NCI-H1417 treated with DMSO at 0.1 percent for 48 hours (cell line): ENCODE results near the gene TAS2R3.
"Not testable (repeated sequence)": the region's sequence is repeated elsewhere in the genome, so short reads cannot be mapped to it uniquely, and the experiment has no call there.

Experiments used
- DNase-seq: peaks from one replicate; lab custom pipeline; 2025; lab: John Stamatoyannopoulos, UW

The TAS2R3 gene, protein sequence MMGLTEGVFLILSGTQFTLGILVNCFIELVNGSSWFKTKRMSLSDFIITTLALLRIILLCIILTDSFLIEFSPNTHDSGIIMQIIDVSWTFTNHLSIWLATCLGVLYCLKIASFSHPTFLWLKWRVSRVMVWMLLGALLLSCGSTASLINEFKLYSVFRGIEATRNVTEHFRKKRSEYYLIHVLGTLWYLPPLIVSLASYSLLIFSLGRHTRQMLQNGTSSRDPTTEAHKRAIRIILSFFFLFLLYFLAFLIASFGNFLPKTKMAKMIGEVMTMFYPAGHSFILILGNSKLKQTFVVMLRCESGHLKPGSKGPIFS

DNA sequence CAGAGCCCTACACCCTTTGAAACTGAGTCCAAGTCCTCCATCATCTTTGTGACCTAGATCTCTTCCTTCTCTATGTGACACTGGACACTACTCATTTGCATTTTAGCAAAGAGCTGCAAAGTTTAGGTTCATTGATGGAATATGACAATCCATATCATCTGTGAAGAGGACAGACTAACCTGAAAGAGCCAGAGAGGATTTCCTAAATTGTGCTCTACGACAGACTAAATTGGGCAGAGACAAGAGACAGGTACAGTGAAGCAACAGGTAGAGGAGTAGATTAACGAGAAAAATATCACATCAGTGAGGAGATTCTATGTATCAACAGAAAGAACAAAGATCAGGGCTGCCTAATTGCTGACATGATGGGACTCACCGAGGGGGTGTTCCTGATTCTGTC, at the start of gene TAS2R3:
Gene TAS2R3 (plus strand): TSS at position 301 of the 400 bp plus-strand sequence. CDS start 62 bp downstream, at position 363.
- DNase-seq, result no peak

DNA sequence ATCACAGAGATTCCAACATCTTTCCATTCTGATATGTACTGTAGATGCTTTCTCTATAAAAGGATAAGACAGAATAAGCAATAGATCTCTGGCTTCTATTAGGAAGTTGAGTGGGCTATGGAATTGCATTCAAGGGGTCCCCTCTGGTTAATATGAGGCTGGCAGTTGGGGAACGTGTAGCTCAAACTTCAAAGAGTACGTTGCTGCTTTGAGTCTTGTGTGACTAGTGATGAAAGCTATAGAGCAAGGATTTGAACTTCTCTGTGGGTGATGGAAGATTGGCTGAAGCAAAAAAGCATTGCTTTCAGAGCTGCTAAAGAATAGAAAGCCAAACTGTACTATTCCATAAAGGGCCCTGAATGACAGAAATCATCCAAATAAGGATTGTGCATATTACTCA, 49.3 kb upstream of the TAS2R3 start:
- DNase-seq, result no peak

DNA sequence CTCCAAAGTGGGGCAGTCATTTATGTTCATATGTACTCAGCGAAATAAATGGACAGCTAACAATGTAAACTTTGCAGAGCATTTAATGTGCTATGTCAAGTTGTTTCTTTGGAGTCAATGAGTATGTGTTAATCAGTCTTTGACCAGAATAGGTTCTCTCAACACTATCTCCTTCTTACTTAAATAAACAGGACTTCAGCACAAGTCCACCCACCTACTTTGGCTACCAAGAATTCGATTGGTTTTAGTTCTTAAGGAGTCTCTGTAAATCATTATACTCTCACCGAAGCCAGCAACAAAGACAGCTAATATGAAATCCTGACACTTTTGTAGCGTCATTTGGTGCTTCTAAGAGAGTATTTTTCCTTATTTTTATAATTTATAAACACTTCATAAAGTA, 48.9 kb upstream of the TAS2R3 start:
- no peak for DNase-seq

DNA sequence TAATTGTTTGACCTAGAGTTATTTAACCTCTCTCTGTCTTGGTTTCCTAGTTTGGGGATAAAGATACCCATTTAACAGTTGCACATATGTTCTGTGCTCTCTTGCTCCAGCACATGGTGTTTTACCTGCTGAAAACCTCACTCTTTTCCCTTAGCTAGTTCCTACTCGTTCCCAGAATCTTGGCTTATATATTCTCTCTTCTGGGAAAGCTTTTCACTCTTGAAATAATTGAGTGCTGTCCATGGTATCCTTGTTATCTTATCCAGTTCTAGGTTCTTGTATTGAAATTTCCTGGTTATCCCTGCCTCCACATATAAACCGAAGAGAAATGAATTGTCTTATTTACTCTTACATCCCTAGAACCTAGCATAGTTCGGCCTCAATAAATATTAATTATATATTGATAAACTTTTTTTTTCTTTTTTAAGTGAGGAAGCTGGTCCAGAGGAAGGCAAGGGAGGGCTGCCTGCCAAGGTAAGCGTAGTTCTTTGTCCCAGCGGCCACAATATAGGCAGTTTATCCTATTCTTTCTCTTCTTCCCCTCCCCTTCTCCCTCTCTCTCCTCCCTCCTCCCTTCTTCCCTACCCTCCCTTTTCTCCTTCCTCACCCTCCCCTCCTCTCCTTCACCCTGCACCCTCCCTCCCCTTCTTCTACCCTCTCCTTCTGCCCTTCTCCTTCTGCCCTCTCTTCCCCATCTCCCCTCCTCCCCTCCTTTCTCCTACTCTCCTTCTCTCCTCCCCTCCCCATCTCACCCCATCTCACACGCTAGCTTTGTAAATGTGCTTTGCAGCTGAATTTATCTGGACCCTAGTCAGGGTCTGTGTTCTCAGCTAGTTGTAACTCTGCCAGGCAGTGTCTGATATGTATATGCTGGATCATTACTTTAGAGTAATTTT, 47.9 kb upstream of the TAS2R3 start:
- DNase-seq, result no peak

DNA sequence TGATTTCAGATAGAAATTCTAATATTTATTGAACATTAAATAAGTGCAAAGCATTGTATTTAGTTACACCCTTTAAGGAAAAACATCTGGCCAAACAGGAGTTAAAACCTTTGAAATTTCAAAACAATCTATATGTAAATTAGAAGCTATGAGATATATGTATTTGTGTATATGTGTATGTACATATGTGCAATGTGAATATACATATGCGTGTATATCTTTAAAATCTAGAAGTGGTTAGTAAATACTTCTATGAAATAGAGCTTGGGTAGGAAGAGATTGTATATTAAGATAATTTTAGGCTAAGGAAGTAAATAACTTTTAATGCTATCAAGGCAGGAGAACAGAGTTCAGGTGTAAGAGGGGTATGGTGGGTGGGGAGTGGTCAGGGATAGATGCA, 46.4 kb upstream of the TAS2R3 start:
- DNase-seq, result no peak

DNA sequence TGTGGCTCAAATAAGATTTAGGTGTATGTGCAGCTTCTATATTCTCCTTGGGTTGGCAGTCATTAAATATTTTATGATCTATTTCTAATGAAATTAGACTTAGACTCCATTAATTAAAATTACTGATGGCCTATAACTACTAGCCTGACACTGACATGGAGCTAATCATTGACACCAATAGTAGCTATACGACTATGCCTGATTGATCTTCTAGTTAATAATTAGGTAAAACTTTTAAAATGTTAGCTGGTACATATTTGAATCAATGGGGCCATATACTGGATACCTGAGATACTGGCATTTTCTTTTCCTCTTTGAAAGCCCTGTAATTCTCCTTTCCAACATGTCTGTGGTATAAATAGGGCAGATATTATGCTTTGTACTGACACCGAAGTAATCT, 41.4 kb upstream of the TAS2R3 start:
- DNase-seq, result no peak

DNA sequence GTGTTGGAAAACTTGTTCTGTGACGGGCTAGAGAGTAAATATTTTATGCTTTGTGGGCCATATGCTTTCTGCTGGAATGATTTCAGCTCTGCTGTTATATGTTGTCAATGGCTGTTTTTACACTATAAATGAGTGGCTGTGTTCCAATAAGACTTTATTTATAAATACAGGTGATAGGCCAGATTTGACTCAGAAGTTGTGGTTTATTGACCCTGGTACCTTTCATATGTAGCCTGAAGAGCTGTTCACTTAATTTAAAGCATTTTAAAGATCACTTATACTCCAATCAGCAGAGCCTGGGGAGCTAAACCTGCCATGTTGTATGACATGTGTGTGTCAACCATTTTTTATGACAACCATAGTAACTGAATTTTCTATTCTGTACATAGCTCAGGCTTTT, 34.9 kb upstream of the TAS2R3 start:
- no peak for DNase-seq

DNA sequence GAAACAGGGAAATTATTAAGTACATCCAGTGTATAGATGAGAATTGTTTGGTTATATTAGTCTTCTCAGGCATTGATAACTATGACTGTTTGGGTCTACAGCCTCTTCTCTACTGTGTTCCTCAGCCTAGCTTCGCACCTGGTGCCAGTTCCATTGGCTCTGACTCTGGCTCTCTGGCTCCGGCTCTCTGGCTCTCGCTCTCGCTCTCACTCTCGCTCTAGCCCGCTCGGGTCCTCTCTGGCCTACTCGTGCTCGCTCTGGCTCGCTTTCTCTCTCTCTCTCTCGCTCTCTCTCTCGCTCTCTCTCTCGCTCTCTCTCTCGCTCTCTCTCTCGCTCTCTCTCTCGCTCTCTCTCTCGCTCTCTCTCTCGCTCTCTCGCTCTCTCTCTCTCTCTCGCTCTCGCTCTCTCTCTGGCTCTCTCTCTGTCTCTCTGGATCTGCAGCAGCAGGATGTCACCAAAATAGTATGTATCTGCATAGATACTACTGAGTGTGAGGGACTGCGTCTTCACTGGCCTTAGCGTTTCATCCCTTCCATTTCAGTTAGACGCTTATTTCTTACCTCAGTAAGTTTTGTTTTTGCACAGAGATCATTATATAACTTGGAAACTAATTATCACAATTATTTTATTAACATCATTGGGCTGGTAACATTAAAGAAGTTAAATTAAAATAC, 32.3 kb upstream of the TAS2R3 start:
- DNase-seq, result no peak

DNA sequence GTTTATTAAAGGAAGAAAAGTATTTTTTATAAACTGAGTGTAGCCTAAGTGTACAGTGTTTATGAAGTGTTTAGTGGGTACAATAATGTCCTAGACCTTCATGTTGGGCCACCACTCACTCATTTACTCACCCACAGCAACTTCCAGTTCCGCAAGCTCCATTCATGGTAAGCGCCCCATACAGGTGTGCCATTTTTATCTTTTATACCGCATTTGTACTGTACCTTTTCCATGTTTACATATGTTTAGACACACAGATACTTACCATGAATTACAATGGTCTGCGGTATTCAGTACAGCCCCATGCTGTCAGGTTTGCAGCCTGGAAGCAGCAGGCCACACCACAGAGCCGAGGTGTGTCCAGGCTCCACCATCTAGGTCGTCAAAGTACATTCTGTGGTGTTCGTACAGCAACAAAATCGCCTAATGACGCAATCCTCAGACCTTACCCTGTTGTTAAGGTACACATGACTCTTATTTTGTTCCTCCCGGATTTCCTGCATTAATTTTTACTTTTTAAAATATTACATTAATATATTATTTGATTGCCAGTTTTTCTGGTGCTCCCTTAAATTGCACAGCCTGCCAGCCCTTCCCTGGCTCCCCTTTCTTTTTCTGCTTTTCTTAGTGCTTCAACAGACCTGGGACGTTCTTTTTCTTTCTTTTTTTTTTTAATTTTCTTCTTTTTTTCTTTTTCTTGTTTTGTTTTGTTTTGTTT, 26.6 kb upstream of the TAS2R3 start:
- DNase-seq, result no peak

DNA sequence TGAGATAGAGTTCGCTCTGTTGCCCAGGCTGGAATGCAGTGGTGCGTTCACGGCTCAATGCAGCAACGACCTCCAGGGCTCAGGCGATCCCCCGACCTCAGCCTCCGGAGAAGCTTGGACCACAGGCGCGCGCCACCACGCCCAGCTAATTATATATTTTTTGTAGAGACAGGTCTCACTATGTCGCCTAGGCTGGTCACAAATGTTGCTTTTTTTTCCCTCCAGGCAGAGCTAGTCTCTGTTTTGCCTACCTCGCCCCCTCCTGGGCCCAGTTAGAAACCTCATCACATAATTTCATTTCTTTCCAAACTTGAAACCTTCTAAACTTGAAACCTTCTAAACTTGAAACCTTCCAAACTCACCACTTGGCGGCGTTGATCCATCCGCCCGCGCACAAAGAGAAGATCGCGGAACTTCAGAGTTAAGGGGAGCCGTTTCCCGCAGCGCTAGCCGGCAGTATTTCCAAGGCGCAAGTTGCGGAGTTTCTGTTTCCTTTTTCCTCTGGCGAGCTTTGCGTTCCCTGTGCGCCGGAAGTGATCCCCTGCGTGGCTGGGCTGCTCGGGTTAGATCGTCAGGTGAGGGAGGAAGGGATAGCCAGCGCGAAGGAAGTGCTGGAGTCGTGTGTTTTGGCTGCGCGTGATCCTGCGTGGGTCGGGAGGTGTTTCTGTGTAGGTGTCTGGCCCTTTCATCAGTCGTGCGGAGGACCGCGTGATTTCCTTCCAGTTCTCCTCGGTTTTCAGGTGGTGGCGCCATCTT, 25.9 kb upstream of the TAS2R3 start, which contains the start of gene SSBP1:
Gene SSBP1 (plus strand): TSS at position 523 of the 756 bp plus-strand sequence. CDS start 809 bp downstream, outside the sequence.
- peak; percentile 97 for DNase-seq

DNA sequence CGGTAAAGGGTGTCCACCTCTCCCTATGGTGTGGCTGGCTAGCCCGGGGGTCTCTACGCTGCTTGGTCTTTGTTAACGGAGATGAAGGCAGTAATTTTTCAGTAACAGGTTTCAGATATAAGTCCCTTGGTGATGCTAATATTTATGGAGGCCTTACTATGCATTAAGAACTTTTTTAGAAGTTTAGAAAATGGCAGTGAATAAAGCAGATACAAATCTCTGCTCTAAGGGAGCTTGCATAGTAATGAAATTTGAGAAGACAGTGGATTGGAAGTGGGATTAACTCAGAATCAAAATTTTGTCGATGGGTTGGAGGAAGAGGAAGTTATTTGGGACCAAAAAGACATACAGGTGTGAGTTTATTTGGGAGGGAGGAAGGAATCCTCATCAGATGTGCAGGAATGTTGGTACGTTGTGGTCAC, 25.3 kb upstream of the TAS2R3 start:
- DNase-seq, result no peak

DNA sequence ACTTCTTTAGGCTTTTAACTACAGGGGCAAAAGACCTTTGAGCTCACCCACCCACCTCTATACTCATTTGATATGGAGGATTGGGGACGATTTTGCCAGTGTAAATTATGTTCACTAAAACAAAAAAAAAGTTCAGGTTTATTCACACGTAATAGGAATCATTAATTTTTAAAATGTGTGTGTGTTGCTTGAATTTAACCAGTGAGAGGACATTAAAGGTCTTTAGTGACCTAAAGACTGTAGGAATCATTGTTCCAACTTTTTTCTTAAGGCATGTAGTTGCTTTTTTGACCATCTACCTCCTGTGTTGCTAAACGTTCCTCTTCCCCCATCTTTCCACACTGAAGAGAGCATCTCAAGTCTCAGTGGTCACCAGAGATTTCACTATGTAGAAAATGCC, 24.6 kb upstream of the TAS2R3 start:
- DNase-seq, result no peak

DNA sequence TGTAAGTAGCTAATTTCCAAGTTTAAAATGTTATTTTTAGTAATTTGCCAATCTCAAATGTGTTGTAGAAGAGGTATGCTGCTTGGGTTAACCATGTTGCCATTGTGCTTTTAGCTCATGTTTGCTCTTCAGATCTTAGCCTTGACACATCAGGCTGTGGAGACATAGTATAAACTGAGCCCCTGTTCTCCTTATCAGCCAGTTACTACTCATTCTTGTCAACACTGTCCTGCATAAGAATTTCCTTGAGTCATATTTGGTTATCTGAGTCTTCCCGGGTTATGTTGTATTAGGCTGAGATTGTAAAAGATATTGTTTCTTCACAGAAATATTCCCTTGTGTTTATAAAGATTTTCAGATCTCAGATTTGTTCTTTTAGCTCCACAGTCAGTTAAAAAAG, 21.7 kb upstream of the TAS2R3 start:
- no peak for DNase-seq

DNA sequence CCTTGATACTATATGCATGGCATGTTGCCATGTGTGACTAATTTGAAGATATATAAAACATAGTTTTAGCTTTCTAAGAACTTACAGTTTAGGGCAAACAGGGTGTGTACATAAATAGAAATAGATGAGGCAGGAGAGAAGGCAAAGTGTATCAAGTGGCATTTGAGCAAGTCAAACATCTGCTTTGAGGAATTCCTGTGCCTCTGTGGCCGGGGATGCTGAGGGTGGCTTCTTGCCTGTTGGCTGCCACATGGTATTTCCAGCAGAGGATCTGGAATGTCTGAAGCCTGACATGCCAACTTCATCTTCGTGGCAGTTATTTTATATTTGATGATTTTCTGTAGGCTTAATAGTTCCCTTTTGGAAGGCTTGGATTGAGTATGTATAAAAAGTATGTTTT, 19.8 kb upstream of the TAS2R3 start:
- no peak for DNase-seq

DNA sequence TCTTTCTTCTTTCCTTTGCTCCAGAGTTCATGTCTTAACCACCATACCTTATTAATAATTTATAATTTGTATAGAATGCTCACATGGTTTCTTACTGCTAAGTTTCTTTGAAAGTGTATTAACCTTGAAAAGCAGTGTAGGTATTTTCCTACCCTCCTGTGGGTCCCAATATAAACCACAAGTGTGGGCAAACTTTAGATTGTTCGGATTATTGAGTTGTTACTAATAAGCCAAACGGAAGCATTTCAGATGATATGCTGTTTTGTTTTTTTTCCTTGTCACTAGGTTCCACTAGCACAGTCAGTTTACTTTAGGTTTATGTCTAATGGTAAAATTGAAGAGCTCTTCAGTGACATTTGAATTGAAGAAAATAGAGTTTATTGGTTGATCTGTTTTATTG, 15.5 kb upstream of the TAS2R3 start:
- DNase-seq, result no peak

DNA sequence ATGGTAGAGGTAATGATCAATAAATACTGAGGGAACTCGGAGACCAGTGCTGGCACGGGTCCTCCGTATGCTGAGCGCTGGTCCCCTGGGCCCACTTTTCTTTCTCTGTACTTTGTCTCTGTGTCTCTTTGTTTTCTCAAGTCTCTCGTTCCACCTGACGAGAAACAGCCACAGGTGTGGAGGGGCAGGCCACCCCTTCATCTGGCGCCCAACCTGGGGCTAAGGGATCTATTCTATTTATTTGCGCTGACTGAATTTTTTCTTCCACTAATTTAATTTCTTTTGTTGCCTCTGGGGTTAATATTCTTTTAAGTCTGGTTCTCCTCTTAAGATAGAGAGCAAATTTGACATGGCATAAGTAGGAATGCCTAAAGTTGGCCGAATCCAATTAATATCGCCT, 12.0 kb upstream of the TAS2R3 start:
- not testable (repeated sequence) for DNase-seq

DNA sequence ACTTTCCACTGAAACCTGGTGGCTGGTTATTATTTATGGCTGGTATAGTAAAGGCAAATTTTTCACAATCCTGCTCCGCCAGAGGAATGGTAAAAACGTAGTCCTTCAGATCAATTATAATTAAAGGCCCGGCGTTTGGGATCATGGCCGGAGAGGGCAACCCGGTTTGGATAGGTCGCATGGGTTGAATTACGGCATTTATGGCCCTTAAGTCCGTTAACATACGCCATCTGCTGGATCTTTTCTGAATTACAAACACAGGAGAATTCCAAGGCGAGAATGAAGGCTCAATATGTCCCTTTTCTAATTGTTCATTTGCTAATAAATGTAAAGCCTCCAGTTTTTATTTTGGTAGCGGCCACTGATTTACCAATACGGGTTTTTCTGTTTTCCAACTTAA, 11.3 kb upstream of the TAS2R3 start:
- DNase-seq, result no peak

DNA sequence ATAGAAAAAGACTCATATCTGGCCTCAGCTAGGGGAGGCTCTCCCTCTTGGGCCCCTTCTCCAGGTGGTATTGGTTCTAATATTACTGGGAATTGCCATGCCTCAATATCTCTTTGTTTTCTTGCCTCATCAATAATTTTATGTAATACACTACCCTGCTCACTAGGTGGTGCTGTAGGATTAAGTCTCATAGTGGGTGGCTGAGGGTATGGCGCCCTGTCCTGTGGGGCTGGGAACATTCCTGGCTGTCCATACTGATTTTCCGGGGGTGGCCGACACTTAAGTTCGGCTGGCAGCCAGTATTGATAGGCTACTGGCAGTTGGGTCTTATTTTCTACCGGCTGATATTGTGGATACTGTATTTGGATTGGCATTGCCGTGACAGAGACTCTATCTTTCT, 9.0 kb upstream of the TAS2R3 start:
- no peak for DNase-seq

DNA sequence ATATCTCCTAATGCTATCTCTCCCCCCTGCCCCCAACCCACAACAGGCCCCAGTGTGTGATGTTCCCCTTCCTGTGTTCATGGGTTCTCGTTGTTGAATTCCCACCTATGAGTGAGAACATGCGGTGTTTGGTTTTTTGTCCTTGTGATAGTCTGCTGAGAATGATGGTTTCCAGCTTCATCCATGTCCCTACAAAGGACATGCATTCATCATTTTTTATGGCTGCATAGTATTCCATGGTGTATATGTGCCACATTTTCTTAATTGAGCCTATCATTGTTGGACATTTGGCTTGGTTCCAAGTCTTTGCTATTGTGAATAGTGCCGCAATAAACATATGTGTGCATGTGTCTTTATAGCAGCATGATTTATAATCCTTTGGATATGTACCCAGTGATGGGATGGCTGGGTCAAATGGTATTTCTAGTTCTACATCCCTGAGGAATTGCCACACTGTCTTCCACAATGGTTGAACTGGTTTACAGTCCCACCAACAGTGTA, 6.2 kb downstream of the TAS2R3 start:
- not testable (repeated sequence) for DNase-seq

DNA sequence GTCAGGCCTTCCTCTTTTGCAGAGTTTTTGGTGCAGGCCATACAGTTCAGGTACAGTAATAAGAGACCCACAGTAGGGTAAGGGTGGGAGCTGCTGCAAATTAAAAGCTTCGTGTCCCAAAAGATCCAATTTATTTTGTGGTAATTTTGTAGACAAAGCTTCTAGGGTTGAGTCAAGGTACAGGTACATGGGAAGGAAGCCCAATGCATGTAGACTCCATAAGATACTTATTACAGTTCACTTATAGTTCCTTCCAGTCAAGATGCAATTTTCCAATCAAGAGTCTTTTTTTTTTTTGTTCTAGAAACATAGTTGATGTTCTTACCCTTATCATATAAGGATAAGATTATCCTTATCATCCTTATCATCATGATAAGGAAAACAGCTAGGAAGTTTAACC, 12.5 kb downstream of the TAS2R3 start, which contains the start of gene TAS2R4:
Gene TAS2R4 (plus strand): TSS at position 301 of the 400 bp plus-strand sequence. CDS start 1,815 bp downstream, outside the sequence.
- DNase-seq, result no peak
